HepG2 (cell line): ENCODE data around the gene NEGR1. TPM values are rescaled to one million over a fixed set of nuclear protein-coding genes. Genes with fewer than 3 reads are reported as not detected.

Experiments
- ATAC-seq: fragments of 200-7000 bp; cut with Tn5 transposase; 3 replicates; pipeline ENCODE4 v1.9.1; 2020; ENCODE audit warnings: mild to moderate bottlenecking, moderate library complexity
- BruUV-seq: library from RNA; stranded (reverse); fragments of 400-500 nt; replicated peaks from 2 replicates; lab custom pipeline; 2021; lab: Mats Ljungman, UMichigan
- CTCF ChIA-PET: fragments of 300-600 bp; formaldehyde crosslinking; extraction: SDS; loops from one replicate; lab custom pipeline; 2021; ENCODE audit warnings: low total read pairs, inconsistent platforms, low intra/inter-chr PET ratio; lab: Yijun Ruan, JAX
- POLR2A ChIA-PET: fragments of 350-600 bp; sonication (Branson Sonifier 250); formaldehyde crosslinking; loops from one replicate; lab custom pipeline; 2020; ENCODE audit warnings: antibody characterized with exemption, inconsistent platforms; lab: Yijun Ruan, JAX
- DNase-seq: peaks from one replicate; pipeline ENCODE4 v3.0.0-alpha.2; 2015; ENCODE audit warnings: low spot score
- FAIRE-seq: peaks from 3 replicates; lab custom pipeline; 2011; peaks lifted over from hg19 to GRCh38; lab: Jason Lieb, UNC
- H2AFZ ChIP-seq: one replicate; pipeline ENCODE4 v1.6.1; 2011; ENCODE audit warnings: low read length, inconsistent platforms
- H3K27ac ChIP-seq: fragments of 300-600 bp; 3 replicates; pipeline ENCODE4 v1.8.0; 2011; ENCODE audit warnings: mixed run types, mild to moderate bottlenecking, mixed read lengths, low read length, inconsistent platforms; ENCODE audit not compliant: insufficient read depth; ENCODE audit errors: extremely low read length
- H3K27me3 ChIP-seq, 2 experiments: fragments of 200-600 bp in 1 of 2; 2 replicates in 1 of 2; 3 replicates in 1 of 2; pipeline versions ENCODE4 v1.6.0 to v1.8.0; 2011; ENCODE audit warnings: low read length in 2 of 2, mild to moderate bottlenecking in 2 of 2, moderate library complexity in 2 of 2, inconsistent platforms in 1 of 2; ENCODE audit not compliant: insufficient read depth in 2 of 2, control insufficient read depth in 1 of 2
- H3K36me3 ChIP-seq, 2 experiments: fragments of 200-600 bp in 1 of 2; replicated peaks in 1 of 2; 2 replicates in 1 of 2; 3 replicates in 1 of 2; pipeline versions ENCODE4 v1.5.1 to v1.8.0; 2011; ENCODE audit warnings: low read length in 2 of 2, inconsistent platforms in 1 of 2; ENCODE audit not compliant: insufficient read depth in 2 of 2, control insufficient read depth in 1 of 2
- H3K4me1 ChIP-seq: 2 replicates; pipeline ENCODE4 v1.5.1; 2012; ENCODE audit warnings: low read length, inconsistent platforms; ENCODE audit not compliant: insufficient read depth
- H3K4me2 ChIP-seq: 2 replicates; pipeline ENCODE4 v1.6.0; 2011; ENCODE audit warnings: low read depth, low read length, inconsistent platforms
- H3K4me3 ChIP-seq, 3 experiments: fragments of 200-600 bp in 1 of 3; sonication (generic), shearing (Covaris generic) in 1 of 3; replicated peaks in 1 of 3; 2 replicates each; pipeline ENCODE4 v1.5.1; 2011 to 2016; ENCODE audit warnings: low read length in 3 of 3, inconsistent platforms in 2 of 3, low read depth in 2 of 3, mild to moderate bottlenecking in 2 of 3, control low read depth in 1 of 3, mixed read lengths in 1 of 3; ENCODE audit not compliant: insufficient read depth in 1 of 3
- H3K79me2 ChIP-seq: one replicate; pipeline ENCODE4 v1.6.1; 2011; ENCODE audit warnings: low read length, inconsistent platforms; ENCODE audit not compliant: insufficient read depth
- H3K9ac ChIP-seq: 2 replicates; pipeline ENCODE4 v1.6.0; 2011; ENCODE audit warnings: mild to moderate bottlenecking, low read depth, low read length, inconsistent platforms; ENCODE audit not compliant: insufficient read depth
- H3K9me3 ChIP-seq: 2 replicates; pipeline ENCODE4 v1.5.1; 2012; ENCODE audit warnings: mild to moderate bottlenecking, low read length
- H4K20me1 ChIP-seq: 2 replicates; pipeline ENCODE4 v1.6.0; 2011; ENCODE audit warnings: inconsistent platforms, mild to moderate bottlenecking, low read length, moderate library complexity; ENCODE audit not compliant: insufficient read depth
- BRCA1 ChIP-seq: sonication (generic); formaldehyde crosslinking; IDR thresholded peaks from 2 replicates; pipeline ENCODE4 v1.4.0; 2020; ENCODE audit warnings: missing genetic modification reagents
- FOXA1 ChIP-seq, 2 experiments: fragments of 450-650 bp in 1 of 2; sonication (generic) in 1 of 2; formaldehyde crosslinking in 1 of 2; IDR thresholded peaks; 2 replicates each; pipeline versions ENCODE4 v1.4.0 to v1.6.1; 2016 to 2020; ENCODE audit warnings: missing genetic modification reagents in 1 of 2
- GABPA ChIP-seq, 2 experiments: IDR thresholded peaks; 2 replicates each; pipeline ENCODE4 v1.6.1; 2011 to 2016; ENCODE audit warnings: low read depth in 2 of 2, low read length in 1 of 2, missing biosample characterization in 1 of 2, missing genetic modification characterization in 1 of 2
- JUN ChIP-seq: sonication (generic); formaldehyde crosslinking; IDR thresholded peaks from 2 replicates; pipeline ENCODE4 v1.4.0; 2020; ENCODE audit warnings: mild to moderate bottlenecking, missing genetic modification reagents
- MAFF ChIP-seq: IDR thresholded peaks from 2 replicates; pipeline ENCODE4 v1.6.1; 2011; ENCODE audit warnings: low read depth, low read length, improper control_type of control experiment
- MAFK ChIP-seq, 2 experiments: IDR thresholded peaks in 1 of 2; conservative IDR thresholded peaks in 1 of 2; 2 replicates each; pipeline ENCODE4 v1.6.1; 2011; ENCODE audit warnings: improper control_type of control experiment in 2 of 2, low read length in 2 of 2
- WGBS: methylation state at CpG from one replicate; pipeline ENCODE4 v1.1.6; 2017; ENCODE audit warnings: low lambda C conversion rate; 5-methylcytosine and 5-hydroxymethylcytosine counted together
- in situ Hi-C: cut with HindIII; loops from 2 replicates; pipeline ENCODE4 v1.10.0; 2017; ENCODE audit warnings: low pct_unique_long_range_greater_than_20kb; ENCODE audit not compliant: extremely low pct_ligation_motif_present
- intact Hi-C: fragments of 100-400 bp; cut with micrococcal nuclease; formaldehyde crosslinking; loops from one replicate; pipeline ENCODE4 v1.10.0; 2022; ENCODE audit not compliant: unreplicated experiment
- polyA plus RNA-seq, 8 experiments: library from polyadenylated mRNA; depleted of rRNA in 3 of 8; stranded (reverse) in 7 of 8; unstranded in 1 of 8; fragments of >200 nt; fragmentation: Illumina TruSeq in 4 of 8; extraction: Trizol in 4 of 8; gene quantifications; 2 replicates each; pipeline versions ENCODE4 v1.2.1 to v1.2.3, GENCODE V29; 2011 to 2016; ENCODE audit warnings: low read depth in 4 of 8, missing spikeins in 1 of 8, mixed read lengths in 1 of 8; ENCODE audit not compliant: insufficient read depth in 1 of 8
- total RNA-seq, 5 experiments: library from RNA; depleted of rRNA; stranded (reverse); fragments of >200 nt; fragmentation: Illumina TruSeq; extraction: Trizol; gene quantifications; 2 replicates each; pipeline ENCODE4 v1.2.3, GENCODE V29; 2016; ENCODE audit warnings: low read depth in 1 of 5

NEGR1 gene
- total and polyA plus RNA-seq, 2 of the 13 experiments (the other 11 are each of a cell fraction or from before 2014, with no cell fraction given): not detected

- H3K36me3 ChIP-seq: no peaks in the 10 kb centered on the region
- no peaks in the 10 kb centered on the region for H3K27me3 ChIP-seq
- H3K4me2 ChIP-seq: no peak overlapping the region
- H4K20me1 ChIP-seq: no peaks in the 10 kb centered on the region
- FAIRE-seq: no peak
- POLR2A ChIA-PET: no interaction called here
- intact Hi-C loops (no loop called here), in situ Hi-C loops (no loop called here)
- no peak overlapping the region for H3K27ac ChIP-seq
- TF ChIP-seq FOXA1 (IDR thresholded peaks at IDR 0.05) (no peak), FOXA1 (CRISPR knock-in tag; IDR thresholded peaks at IDR 0.05) (no peak), JUN (CRISPR knock-in tag) (no peak), BRCA1 (CRISPR knock-in tag) (no peak)
- H3K9me3 ChIP-seq: no peaks in the 10 kb centered on the region
- H2AFZ ChIP-seq: no peak overlapping the region
- no peak overlapping the region for H3K9ac ChIP-seq
- WGBS: 27% methylated on average over 2 of the region's 2 CpGs
- H3K79me2 ChIP-seq: no peaks in the 10 kb centered on the region
- BruUV-seq: no TSS peak
- H3K4me1 ChIP-seq: no peaks in the 10 kb centered on the region
- ATAC-seq: no peak
- DNase-seq: no peak
- CTCF ChIA-PET: no interaction called here
- H3K4me3 ChIP-seq: no peak overlapping the region
Measured at GRCh38 chr1:72105201-72105600, 177.1 kb downstream of the NEGR1 start.

GRCh38 chr1:72101840-72102632, 180.3 kb downstream of the NEGR1 start:
- intact Hi-C loops: no loop called here
- Histone ChIP-seq H2AFZ (no peak overlapping the region), H3K9me3 (no peaks in the 10 kb centered on the region), H3K9ac (no peak overlapping the region), H4K20me1 (no peaks in the 10 kb centered on the region), H3K27ac (no peak overlapping the region), H3K79me2 (no peaks in the 10 kb centered on the region), H3K4me3 (no peak overlapping the region), H3K36me3 (no peaks in the 10 kb centered on the region), H3K4me1 (no peaks in the 10 kb centered on the region), H3K4me2 (no peak overlapping the region), H3K27me3 (no peaks in the 10 kb centered on the region)
- no peak for TF ChIP-seq GABPA (IDR thresholded peaks at IDR 0.05; ENCODE audit: low read depth, low read length)
- no peak for TF ChIP-seq GABPA (CRISPR knock-in tag; IDR thresholded peaks at IDR 0.05; ENCODE audit: low read depth)
- peak; percentile 52 to 75 for TF ChIP-seq MAFK (conservative IDR thresholded peaks at IDR 0.05 in 1 of 2, IDR thresholded peaks at IDR 0.05 in 1 of 2; ENCODE audit: low read length in 2 of 2)
- TF ChIP-seq MAFF: peak; percentile 60
- DNase-seq (no peak), ATAC-seq (no peak), FAIRE-seq (no peak)
- ChIA-PET CTCF (no interaction called here), POLR2A (no interaction called here)
- 0% methylated on average over 3 of the region's 3 CpGs for WGBS
- BruUV-seq: no TSS peak
- in situ Hi-C loops: no loop called here
